SH-SY5Y (cell line): Measurements from ENCODE around the gene ZNF697.

Source experiments
- GATA2 ChIP-seq: IDR thresholded peaks from 2 replicates; pipeline ENCODE4 v1.6.1; 2011; ENCODE audit warnings: mild to moderate bottlenecking, low read depth, low read length
- GATA3 ChIP-seq: IDR thresholded peaks from 2 replicates; pipeline ENCODE4 v1.6.1; 2011; ENCODE audit warnings: low read depth, mild to moderate bottlenecking, low read length, moderate library complexity

- TF ChIP-seq GATA2 (no peak), GATA3 (no peak)
Observed at GRCh38 chr1:119595606-119596005, 52.5 kb downstream of the ZNF697 start.
